HepG2 (cell line): ENCODE measurements around the gene CORT. TPM values are rescaled to one million over a fixed set of nuclear protein-coding genes. Genes with fewer than 3 reads are reported as not detected.
A peak's percentile ranks its signal among the peaks of the same experiment; 100 is the strongest.

Experiments used
- BHLHE40 ChIP-seq: IDR thresholded peaks from 2 replicates; pipeline ENCODE4 v1.6.1; 2011; ENCODE audit warnings: low read length, improper control_type of control experiment
- CAMTA2 ChIP-seq: sonication (generic); formaldehyde crosslinking; IDR thresholded peaks from 2 replicates; pipeline ENCODE4 v1.4.0; 2020; ENCODE audit warnings: mild to moderate bottlenecking, missing genetic modification reagents, borderline replicate concordance
- EZH2 ChIP-seq: conservative IDR thresholded peaks from 2 replicates; pipeline ENCODE4 v1.6.1; 2012; ENCODE audit warnings: mild to moderate bottlenecking, low read depth, low read length, moderate library complexity
- KAT8 ChIP-seq: IDR thresholded peaks from 2 replicates; pipeline ENCODE4 v1.6.1; 2016; ENCODE audit warnings: missing genetic modification reagents, missing compliant biosample characterization
- KDM3A ChIP-seq: IDR thresholded peaks from 2 replicates; pipeline ENCODE4 v1.6.1; 2018; ENCODE audit warnings: low read depth, missing compliant biosample characterization
- KDM5A ChIP-seq: fragments of 200-600 bp; sonication (generic); IDR thresholded peaks from 2 replicates; pipeline ENCODE4 v1.7.0; 2018; ENCODE audit warnings: antibody characterized with exemption, mild to moderate bottlenecking, low read length, borderline replicate concordance
- KDM5B ChIP-seq: sonication (generic); formaldehyde crosslinking; IDR thresholded peaks from 2 replicates; pipeline ENCODE4 v1.4.0; 2020; ENCODE audit warnings: missing genetic modification reagents, mild to moderate bottlenecking, borderline replicate concordance
- RBM39 ChIP-seq: fragments of 200-400 bp; formaldehyde crosslinking; IDR thresholded peaks from one replicate; pipeline ENCODE4 v1.6.1; 2018; ENCODE audit warnings: antibody characterized with exemption, mild to moderate bottlenecking, low read depth, low read length; ENCODE audit not compliant: poor library complexity, severe bottlenecking
- SMARCC2 ChIP-seq: fragments of 450-650 bp; IDR thresholded peaks from 2 replicates; pipeline ENCODE4 v1.6.1; 2017; ENCODE audit warnings: antibody characterized with exemption, mild to moderate bottlenecking
- SOX13 ChIP-seq, 3 experiments: fragments of 450-650 bp in 1 of 3; sonication (generic) in 1 of 3; formaldehyde crosslinking in 1 of 3; IDR thresholded peaks in 2 of 3; conservative IDR thresholded peaks in 1 of 3; 2 replicates each; pipeline versions ENCODE4 v1.5.0 to v1.6.1; 2016 to 2020; ENCODE audit warnings: antibody characterized with exemption in 1 of 3, mild to moderate bottlenecking in 1 of 3, missing compliant biosample characterization in 1 of 3, missing genetic modification reagents in 1 of 3, moderate library complexity in 1 of 3
- SP5 ChIP-seq: IDR thresholded peaks from 2 replicates; pipeline ENCODE4 v1.6.1; 2016; ENCODE audit warnings: low read depth, borderline replicate concordance
- STAG1 ChIP-seq: sonication (generic); formaldehyde crosslinking; IDR thresholded peaks from 2 replicates; pipeline ENCODE4 v1.4.0; 2020; ENCODE audit warnings: missing genetic modification reagents
- TAF15 ChIP-seq: fragments of 200-400 bp; formaldehyde crosslinking; IDR thresholded peaks from one replicate; pipeline ENCODE4 v1.6.1; 2018; ENCODE audit warnings: mild to moderate bottlenecking, low read depth, low read length; ENCODE audit not compliant: poor library complexity, severe bottlenecking
- TCF7 ChIP-seq: sonication (generic); IDR thresholded peaks from 2 replicates; pipeline ENCODE4 v1.6.1; 2016; ENCODE audit warnings: antibody characterized with exemption, low read depth
- TMF1 ChIP-seq: sonication (generic); formaldehyde crosslinking; IDR thresholded peaks from 2 replicates; pipeline ENCODE4 v1.8.1; 2022; ENCODE audit warnings: low read depth, missing genetic modification reagents
- WIZ ChIP-seq: sonication (generic); formaldehyde crosslinking; IDR thresholded peaks from 2 replicates; pipeline ENCODE4 v1.5.1; 2020; ENCODE audit warnings: mild to moderate bottlenecking, missing genetic modification reagents
- ZFP1 ChIP-seq: IDR thresholded peaks from 2 replicates; pipeline ENCODE4 v1.6.1; 2016
- ZNF205 ChIP-seq: IDR thresholded peaks from 2 replicates; pipeline ENCODE4 v1.6.1; 2018; ENCODE audit warnings: missing biosample characterization, missing genetic modification reagents
- ZNF350 ChIP-seq: sonication (generic); formaldehyde crosslinking; IDR thresholded peaks from 2 replicates; pipeline ENCODE4 v1.4.0; 2020; ENCODE audit warnings: mild to moderate bottlenecking, low read depth, missing genetic modification reagents, borderline replicate concordance
- ZNF614 ChIP-seq: IDR thresholded peaks from 2 replicates; pipeline ENCODE4 v1.6.1; 2018; ENCODE audit warnings: missing biosample characterization, missing genetic modification reagents, inconsistent platforms, borderline replicate concordance
- ZSCAN12 ChIP-seq: sonication (generic); formaldehyde crosslinking; IDR thresholded peaks from 2 replicates; pipeline ENCODE4 v1.9.0; 2021; ENCODE audit warnings: mild to moderate bottlenecking, missing genetic modification reagents
- polyA plus RNA-seq, 8 experiments: library from polyadenylated mRNA; depleted of rRNA in 3 of 8; stranded (reverse) in 7 of 8; unstranded in 1 of 8; fragments of >200 nt; fragmentation: Illumina TruSeq in 4 of 8; extraction: Trizol in 4 of 8; gene quantifications; 2 replicates each; pipeline versions ENCODE4 v1.2.1 to v1.2.3, GENCODE V29; 2011 to 2016; ENCODE audit warnings: low read depth in 4 of 8, missing spikeins in 1 of 8, mixed read lengths in 1 of 8; ENCODE audit not compliant: insufficient read depth in 1 of 8
- total RNA-seq, 5 experiments: library from RNA; depleted of rRNA; stranded (reverse); fragments of >200 nt; fragmentation: Illumina TruSeq; extraction: Trizol; gene quantifications; 2 replicates each; pipeline ENCODE4 v1.2.3, GENCODE V29; 2016; ENCODE audit warnings: low read depth in 1 of 5
- TF ChIP-seq, protein P1 (sequence below), 2 experiments: sonication (generic) in 1 of 2; formaldehyde crosslinking in 1 of 2; IDR thresholded peaks; 2 replicates each; pipeline versions ENCODE4 v1.5.1 to v1.6.1; 2011 to 2020; ENCODE audit warnings: borderline replicate concordance in 1 of 2, low read depth in 1 of 2, low read length in 1 of 2, mild to moderate bottlenecking in 1 of 2, missing genetic modification reagents in 1 of 2, moderate library complexity in 1 of 2
- TF ChIP-seq, protein P2 (sequence below): sonication (generic); formaldehyde crosslinking; IDR thresholded peaks from 2 replicates; pipeline ENCODE4 v1.4.0; 2020; ENCODE audit warnings: low read depth, missing genetic modification reagents

Gene CORT
- total and polyA plus RNA-seq, 2 of the 13 experiments (the other 11 are each of a cell fraction or from before 2014, with no cell fraction given) = 0.11 to 0.62 TPM

DNA sequence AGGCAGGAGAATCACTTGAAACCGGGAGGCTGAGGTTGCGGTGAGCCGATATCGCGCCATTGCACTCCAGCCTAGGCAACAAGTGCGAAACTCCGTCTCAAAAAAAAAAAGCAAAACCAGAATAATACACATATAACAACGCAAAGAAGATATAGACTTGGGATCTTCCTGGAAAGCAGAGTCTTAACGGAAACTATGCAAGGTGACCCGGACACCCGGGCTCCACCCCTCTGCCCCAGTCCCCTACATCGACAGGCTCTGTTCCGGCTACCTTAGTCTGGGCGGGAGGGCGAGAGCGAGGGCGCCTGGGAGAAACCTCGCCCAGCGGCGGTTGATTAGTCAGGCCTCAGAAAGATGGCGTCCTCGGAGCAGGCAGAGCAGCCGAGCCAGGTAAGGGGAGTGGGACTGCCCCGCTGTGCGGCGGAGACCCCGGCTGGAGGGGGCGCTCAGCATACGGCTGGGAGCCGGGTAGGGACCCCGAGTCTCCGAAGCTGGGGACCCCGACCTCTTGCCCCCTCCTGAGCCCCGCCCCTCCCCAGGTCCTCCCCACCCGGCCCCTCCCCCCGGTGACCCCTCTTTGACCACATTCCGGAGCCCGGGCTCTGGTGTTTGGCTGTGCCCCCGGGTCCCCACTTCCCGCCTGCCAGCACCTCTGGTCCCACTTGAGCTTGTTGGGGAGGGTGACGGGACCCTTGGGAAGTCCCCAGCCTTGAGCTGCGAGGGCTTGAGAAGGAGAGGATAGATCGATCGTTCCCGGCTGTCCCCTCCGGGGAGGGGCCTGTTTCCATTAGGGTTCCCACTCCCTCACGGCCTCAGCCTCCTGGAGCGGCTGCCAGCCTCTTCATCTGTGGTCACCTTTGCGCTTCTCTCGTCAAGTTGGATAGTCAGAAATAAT lies 25.0 kb downstream of the CORT start, which contains the start of gene PEX14 (continued):
- TF ChIP-seq, protein P1, sequence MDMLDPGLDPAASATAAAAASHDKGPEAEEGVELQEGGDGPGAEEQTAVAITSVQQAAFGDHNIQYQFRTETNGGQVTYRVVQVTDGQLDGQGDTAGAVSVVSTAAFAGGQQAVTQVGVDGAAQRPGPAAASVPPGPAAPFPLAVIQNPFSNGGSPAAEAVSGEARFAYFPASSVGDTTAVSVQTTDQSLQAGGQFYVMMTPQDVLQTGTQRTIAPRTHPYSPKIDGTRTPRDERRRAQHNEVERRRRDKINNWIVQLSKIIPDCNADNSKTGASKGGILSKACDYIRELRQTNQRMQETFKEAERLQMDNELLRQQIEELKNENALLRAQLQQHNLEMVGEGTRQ (IDR thresholded peaks at IDR 0.05; ENCODE audit: low read depth, low read length) = no peak
- TF ChIP-seq, protein P1 (CRISPR knock-in tag; IDR thresholded peaks at IDR 0.05; ENCODE audit: borderline replicate concordance) = no peak
- TF ChIP-seq, protein P2, sequence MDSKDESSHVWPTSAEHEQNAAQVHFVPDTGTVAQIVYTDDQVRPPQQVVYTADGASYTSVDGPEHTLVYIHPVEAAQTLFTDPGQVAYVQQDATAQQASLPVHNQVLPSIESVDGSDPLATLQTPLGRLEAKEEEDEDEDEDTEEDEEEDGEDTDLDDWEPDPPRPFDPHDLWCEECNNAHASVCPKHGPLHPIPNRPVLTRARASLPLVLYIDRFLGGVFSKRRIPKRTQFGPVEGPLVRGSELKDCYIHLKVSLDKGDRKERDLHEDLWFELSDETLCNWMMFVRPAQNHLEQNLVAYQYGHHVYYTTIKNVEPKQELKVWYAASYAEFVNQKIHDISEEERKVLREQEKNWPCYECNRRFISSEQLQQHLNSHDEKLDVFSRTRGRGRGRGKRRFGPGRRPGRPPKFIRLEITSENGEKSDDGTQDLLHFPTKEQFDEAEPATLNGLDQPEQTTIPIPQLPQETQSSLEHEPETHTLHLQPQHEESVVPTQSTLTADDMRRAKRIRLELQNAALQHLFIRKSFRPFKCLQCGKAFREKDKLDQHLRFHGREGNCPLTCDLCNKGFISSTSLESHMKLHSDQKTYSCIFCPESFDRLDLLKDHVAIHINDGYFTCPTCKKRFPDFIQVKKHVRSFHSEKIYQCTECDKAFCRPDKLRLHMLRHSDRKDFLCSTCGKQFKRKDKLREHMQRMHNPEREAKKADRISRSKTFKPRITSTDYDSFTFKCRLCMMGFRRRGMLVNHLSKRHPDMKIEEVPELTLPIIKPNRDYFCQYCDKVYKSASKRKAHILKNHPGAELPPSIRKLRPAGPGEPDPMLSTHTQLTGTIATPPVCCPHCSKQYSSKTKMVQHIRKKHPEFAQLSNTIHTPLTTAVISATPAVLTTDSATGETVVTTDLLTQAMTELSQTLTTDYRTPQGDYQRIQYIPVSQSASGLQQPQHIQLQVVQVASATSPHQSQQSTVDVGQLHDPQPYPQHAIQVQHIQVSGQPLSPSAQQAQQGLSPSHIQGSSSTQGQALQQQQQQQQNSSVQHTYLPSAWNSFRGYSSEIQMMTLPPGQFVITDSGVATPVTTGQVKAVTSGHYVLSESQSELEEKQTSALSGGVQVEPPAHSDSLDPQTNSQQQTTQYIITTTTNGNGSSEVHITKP = 0 out of 2 replicates have a peak, but pooled peaks have one; percentile 53
- TF ChIP-seq KDM5B (0 out of 2 replicates have a peak, but pooled peaks have one; percentile 47), TAF15 (peak; percentile 53), RBM39 (peak; percentile 91), ZSCAN12 (CRISPR knock-in tag) (0 out of 2 replicates have a peak, but pooled peaks have one; percentile 38), SMARCC2 (no peak), KAT8 (peak; percentile 92), TMF1 (peak; percentile 36; the same call in 1 of the 2 replicates), ZNF350 (CRISPR knock-in tag) (peak; percentile 65), BHLHE40 (peak; percentile 41; the same call in 1 of the 2 replicates), KDM3A (CRISPR knock-in tag) (0 out of 2 replicates have a peak, but pooled peaks have one; percentile 63), WIZ (no peak), SOX13 (IDR thresholded peaks at IDR 0.05) (no peak), SOX13 (CRISPR knock-in tag; conservative IDR thresholded peaks at IDR 0.05 in 1 of 2, IDR thresholded peaks at IDR 0.05 in 1 of 2) (peak in 1 of 2 experiments; percentile 40; a peak in 1 of 4 replicates), TCF7 (no peak), KDM5A (peak; percentile 72; the same call in 1 of the 2 replicates), SP5 (peak; percentile 67; the same call in 1 of the 2 replicates), EZH2 (no peak), ZNF614 (CRISPR knock-in tag) (peak; percentile 75; the same call in 1 of the 2 replicates), ZNF205 (CRISPR knock-in tag) (peak; percentile 62; the same call in 1 of the 2 replicates), STAG1 (CRISPR knock-in tag) (no peak), ZFP1 (CRISPR knock-in tag) (no peak), CAMTA2 (CRISPR knock-in tag) (no peak)
